GM18499 (cell line): ENCODE data around the gene ZNF550.

ENCODE experiments used
- ATAC-seq: cut with Tn5 transposase; IDR thresholded peaks from one replicate; pipeline ENCODE4 v1.9.1; 2021; ENCODE audit warnings: moderate number of reproducible peaks; ENCODE audit not compliant: insufficient read depth, unreplicated experiment

The ZNF550 gene

GRCh38 chr19:57559404-57560025 is at the start of gene ZNF550:
Gene ZNF550 (minus strand): TSS chr19:57559863. CDS start chr19:57559682, 181 bp downstream.
- peak; percentile 87 for ATAC-seq

GRCh38 chr19:57606931-57607330 is 47.3 kb upstream of the ZNF550 start:
- ATAC-seq: no peak

- peak; percentile 59 for ATAC-seq
Observed at GRCh38 chr19:57599761-57600383, 40.2 kb upstream of the ZNF550 start, which contains the start of gene ZNF530. Gene ZNF530 (plus strand): TSS chr19:57599885. CDS start chr19:57604346, 4,461 bp downstream.

GRCh38 chr19:57599377-57599760 is 39.7 kb upstream of the ZNF550 start:
- no peak for ATAC-seq

- no peak for ATAC-seq
Observed at GRCh38 chr19:57587529-57587928, 27.9 kb upstream of the ZNF550 start.

GRCh38 chr19:57583521-57584416 is 24.1 kb upstream of the ZNF550 start, which contains the start of gene ZIK1:
Gene ZIK1 (plus strand): TSS chr19:57584145. CDS start chr19:57584357, 212 bp downstream.
- no peak for ATAC-seq

GRCh38 chr19:57583104-57583520 is 23.4 kb upstream of the ZNF550 start:
- no peak for ATAC-seq

- ATAC-seq: peak; percentile 91
Observed at GRCh38 chr19:57578487-57579205, 19.0 kb upstream of the ZNF550 start, which contains the start of gene ZNF416. Gene ZNF416 (minus strand): TSS chr19:57578911. CDS start chr19:57578704, 207 bp downstream.

- ATAC-seq: no peak
Observed at GRCh38 chr19:57576661-57577060, 17.0 kb upstream of the ZNF550 start.

- no peak for ATAC-seq
Observed at GRCh38 chr19:57572415-57572947, 12.8 kb upstream of the ZNF550 start.

- no peak for ATAC-seq
Observed at GRCh38 chr19:57570707-57571106, 11.0 kb upstream of the ZNF550 start.

- no peak for ATAC-seq
Observed at GRCh38 chr19:57566396-57567265, 7.0 kb upstream of the ZNF550 start.

- no peak for ATAC-seq
Observed at GRCh38 chr19:57563547-57563946, 3.9 kb upstream of the ZNF550 start.

- no peak for ATAC-seq
Observed at GRCh38 chr19:57560049-57560491, 407 bp upstream of the ZNF550 start.

GRCh38 chr19:57559008-57559403 is 657 bp downstream of the ZNF550 start:
- ATAC-seq: no peak

- ATAC-seq: no peak
Observed at GRCh38 chr19:57558525-57558924, 1.1 kb downstream of the ZNF550 start.

GRCh38 chr19:57557659-57558058 is 2.0 kb downstream of the ZNF550 start:
- no peak for ATAC-seq

- no peak for ATAC-seq
Observed at GRCh38 chr19:57552432-57552831, 7.2 kb downstream of the ZNF550 start.

- ATAC-seq: no peak
Observed at GRCh38 chr19:57546513-57546912, 13.2 kb downstream of the ZNF550 start.
